Ascending aorta (tissue), 2 donors: ENCODE results near the gene SPINK13. TPM values are rescaled to one million over a fixed set of nuclear protein-coding genes. Genes with fewer than 3 reads are reported as not detected.
A peak's percentile ranks its signal among the peaks of the same experiment; 100 is the strongest.
"Not testable (repeated sequence)": the region's sequence is repeated elsewhere in the genome, so short reads cannot be mapped to it uniquely, and the experiment has no call there.

Source experiments
- DNase-seq, 2 donors: peaks; one replicate each; pipeline ENCODE4 v3.0.0-alpha.2; 2019; ENCODE audit warnings: low spot score in 2 of 2
- H3K27ac ChIP-seq, 2 donors: fragments of 200-600 bp; sonication (generic); one replicate each; pipeline ENCODE4 v1.5.1; 2016 to 2017; ENCODE audit warnings: mild to moderate bottlenecking in 1 of 2
- H3K27me3 ChIP-seq: fragments of 200-600 bp; sonication (generic); one replicate; pipeline ENCODE4 v1.5.1; 2017
- H3K36me3 ChIP-seq, 2 donors: fragments of 200-600 bp; sonication (generic); one replicate each; pipeline ENCODE4 v1.5.1; 2016
- H3K4me1 ChIP-seq, 2 donors: fragments of 200-600 bp; sonication (generic); one replicate each; pipeline ENCODE4 v1.5.1; 2016 to 2017; ENCODE audit warnings: mild to moderate bottlenecking in 1 of 2
- H3K4me3 ChIP-seq, 2 donors: fragments of 200-600 bp; sonication (generic); one replicate each; pipeline ENCODE4 v1.5.1; 2016 to 2017; ENCODE audit warnings: mild to moderate bottlenecking in 1 of 2
- H3K9me3 ChIP-seq, 2 donors: fragments of 200-600 bp; sonication (generic); one replicate each; pipeline ENCODE4 v1.5.1; 2016
- CTCF ChIP-seq, 3 experiments: fragments of 200-600 bp in 2 of 3; fragments of 450-650 bp in 1 of 3; sonication (generic) in 2 of 3; IDR thresholded peaks; one replicate each; pipeline ENCODE4 v1.5.1; 2016 to 2019; ENCODE audit warnings: antibody characterized with exemption in 3 of 3, mild to moderate bottlenecking in 1 of 3, moderate library complexity in 1 of 3
- intact Hi-C: fragments of 100-400 bp; cut with DNase I; formaldehyde crosslinking; loops from one replicate; pipeline ENCODE4 v1.15.1; 2023
- total RNA-seq: library from RNA; depleted of rRNA; stranded (reverse); fragments of >200 nt; gene quantifications from one replicate; pipeline ENCODE4 v1.1.0, GENCODE V29; 2016

SPINK13 gene
- total RNA-seq, 1 donor from 2014 or later: not detected

DNA sequence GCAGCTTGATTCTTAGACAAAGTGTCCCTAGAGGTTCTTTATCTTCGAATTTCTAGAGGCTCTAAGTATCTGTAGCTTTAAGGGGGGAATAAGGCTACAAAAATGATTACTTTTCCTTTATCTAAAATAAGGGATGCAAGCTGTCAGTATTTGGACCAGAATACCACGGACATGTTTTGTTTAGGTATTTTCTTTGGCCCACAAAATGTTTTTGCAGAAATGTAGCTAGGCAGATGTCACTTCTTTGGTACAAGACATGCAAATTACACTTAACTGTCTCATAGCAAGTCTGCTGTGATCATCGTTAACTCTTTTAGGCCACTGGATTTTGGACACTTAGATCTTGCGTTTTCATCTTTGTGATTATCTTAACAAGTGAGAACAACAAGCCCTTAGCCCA lies 46.1 kb downstream of the SPINK13 start:
- no peak overlapping the region for H3K27ac ChIP-seq
- no peak for DNase-seq
- no peaks in the 10 kb centered on the region for H3K27me3 ChIP-seq
- no peaks in the 10 kb centered on the region for H3K36me3 ChIP-seq
- intact Hi-C loops: no loop called here
- H3K9me3 ChIP-seq: no peaks in the 10 kb centered on the region
- no peak for TF ChIP-seq CTCF (IDR thresholded peaks at IDR 0.05)
- H3K4me1 ChIP-seq: no peaks in the 10 kb centered on the region
- no peak overlapping the region for H3K4me3 ChIP-seq

- H3K36me3 ChIP-seq, intact Hi-C loops, H3K9me3 ChIP-seq, H3K4me1 ChIP-seq, H3K27ac ChIP-seq, H3K27me3 ChIP-seq, DNase-seq: not testable (repeated sequence)
- peak overlapping the region in 1 of 2 donors; percentile 54 for H3K4me3 ChIP-seq
Measured at GRCh38 chr5:148320011-148320963, 51.7 kb downstream of the SPINK13 start.

DNA sequence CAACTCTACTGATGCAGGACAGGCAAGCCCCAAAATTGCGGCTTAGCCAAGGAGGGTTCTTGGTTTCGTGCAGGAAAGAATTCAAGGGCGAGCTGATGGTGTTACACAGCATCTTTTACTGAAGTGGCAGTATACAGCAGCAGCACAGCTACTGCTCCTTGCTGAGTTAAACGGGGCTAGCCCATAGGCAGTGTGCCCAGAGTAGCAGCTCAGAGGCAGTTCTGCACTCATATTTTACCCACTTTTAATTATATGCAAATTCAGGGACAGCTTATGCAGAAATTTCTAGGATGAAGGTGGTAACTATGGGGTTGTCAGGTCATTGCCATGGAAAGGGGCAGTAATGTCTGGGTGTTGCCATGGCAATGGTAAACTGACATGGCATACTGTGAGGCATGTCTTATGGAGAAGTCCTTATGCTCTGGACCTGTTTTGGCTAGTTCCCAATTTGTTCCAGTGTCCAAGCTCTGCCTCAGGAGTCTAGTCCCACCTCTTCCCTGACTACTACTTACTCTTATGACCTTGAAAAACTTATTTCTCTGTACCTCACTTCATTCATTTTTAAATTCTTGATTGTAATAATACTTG lies 64.8 kb downstream of the SPINK13 start:
- Histone ChIP-seq H3K27me3 (no peaks in the 10 kb centered on the region), H3K9me3 (peaks cover 0 to 11% of the 10 kb centered on the region in 2 donors), H3K4me1 (no peaks in the 10 kb centered on the region), H3K36me3 (no peaks in the 10 kb centered on the region), H3K4me3 (no peak overlapping the region), H3K27ac (no peak overlapping the region)
- no peak for TF ChIP-seq CTCF (IDR thresholded peaks at IDR 0.05)
- intact Hi-C loops: no loop called here
- DNase-seq: no peak

GRCh38 chr5:148335259-148335658 lies 66.7 kb downstream of the SPINK13 start, which contains the start of gene SPINK9:
SPINK9 (plus strand) TSS chr5:148335559; CDS start chr5:148335614, 55 bp downstream.
- Histone ChIP-seq H3K9me3 (peaks cover 0 to 11% of the 10 kb centered on the region in 2 donors), H3K27me3 (no peaks in the 10 kb centered on the region), H3K4me3 (no peak within 1 kb of the TSS), H3K4me1 (no peaks in the 10 kb centered on the region), H3K36me3 (no peaks in the 10 kb centered on the region), H3K27ac (no peak within 1 kb of the TSS)
- DNase-seq: no peak
- no peak for TF ChIP-seq CTCF (IDR thresholded peaks at IDR 0.05)
- intact Hi-C loops: no loop called here

Other genes starting within 250 kb of the SPINK13 start
- not detected for gene SPINK5, start 204.8 kb upstream of the SPINK13 start, total RNA-seq
- not detected for gene SPINK14, start 100.2 kb upstream of the SPINK13 start, total RNA-seq
- not detected for gene SPINK6, start 65.8 kb upstream of the SPINK13 start, total RNA-seq
- gene MARCOL, start 30.3 kb upstream of the SPINK13 start, total RNA-seq: not detected
- not detected for gene SPINK7, start 43.6 kb downstream of the SPINK13 start, total RNA-seq
- gene SPINK9, start 66.8 kb downstream of the SPINK13 start, total RNA-seq: not detected
- gene FBXO38, start 115.2 kb downstream of the SPINK13 start, total RNA-seq: 12.1 TPM